Heart right ventricle (tissue), 16 donors: ENCODE data around the gene IFIT3. TPM values are rescaled to one million over a fixed set of nuclear protein-coding genes. Genes with fewer than 3 reads are reported as not detected.

Source experiments
- ATAC-seq, 8 donors: fragments of 200-7000 bp; cut with Tn5 transposase; one replicate each; pipeline ENCODE4 v1.9.1; 2020; ENCODE audit warnings: mild to moderate bottlenecking in 8 of 8, moderate library complexity in 8 of 8, moderate number of reproducible peaks in 1 of 8
- DNase-seq, 2 donors: peaks; one replicate each; pipeline ENCODE4 v3.0.0-alpha.2; 2020
- H3K27ac ChIP-seq, 10 donors: fragments of 200-600 bp; sonication (generic) in 2 of 10; one replicate each; pipeline versions ENCODE4 v1.5.0 to v1.8.0; 2020 to 2022; ENCODE audit warnings: mild to moderate bottlenecking in 3 of 10
- H3K27me3 ChIP-seq, 7 donors: fragments of 200-600 bp; one replicate each; pipeline ENCODE4 v1.8.0; 2021 to 2022; ENCODE audit warnings: mild to moderate bottlenecking in 2 of 7
- H3K36me3 ChIP-seq, 9 donors: fragments of 200-600 bp; sonication (generic) in 1 of 9; one replicate each; pipeline versions ENCODE4 v1.5.0 to v1.8.0; 2020 to 2022; ENCODE audit warnings: mild to moderate bottlenecking in 2 of 9
- H3K4me1 ChIP-seq, 9 donors: fragments of 200-600 bp; sonication (generic) in 1 of 9; one replicate each; pipeline versions ENCODE4 v1.5.0 to v1.8.0; 2020 to 2022; ENCODE audit warnings: mild to moderate bottlenecking in 4 of 9
- H3K4me3 ChIP-seq, 10 donors: fragments of 200-600 bp; sonication (generic) in 2 of 10; one replicate each; pipeline versions ENCODE4 v1.5.0 to v1.8.0; 2020 to 2022; ENCODE audit warnings: mild to moderate bottlenecking in 7 of 10, moderate library complexity in 2 of 10
- H3K9me3 ChIP-seq, 11 donors: fragments of 200-600 bp in 10 of 11; sonication (generic) in 2 of 11; one replicate each; pipeline versions ENCODE4 v1.5.0 to v1.8.0; 2013 to 2022; ENCODE audit warnings: mild to moderate bottlenecking in 2 of 11, control low read depth in 1 of 11, moderate library complexity in 1 of 11
- CTCF ChIP-seq, 9 donors: fragments of 200-600 bp; sonication (generic) in 2 of 9; IDR thresholded peaks; one replicate each; pipeline versions ENCODE4 v1.5.0 to v1.8.0; 2021 to 2022; ENCODE audit warnings: antibody characterized with exemption in 9 of 9, mild to moderate bottlenecking in 5 of 9, moderate library complexity in 1 of 9
- WGBS, 2 donors: extraction: QIAGEN DNeasy Blood & Tissue Kit; methylation state at CpG; one replicate each; pipeline ENCODE4 v1.1.7; 2013; ENCODE audit warnings: inconsistent platforms in 1 of 2; 5-methylcytosine and 5-hydroxymethylcytosine counted together
- intact Hi-C, 10 donors: fragments of 100-400 bp; cut with DNase I; formaldehyde crosslinking; loops; one replicate each; pipeline versions ENCODE4 v1.11.1 to v1.14.2; 2022
- polyA plus RNA-seq, 2 donors: library from polyadenylated mRNA; stranded (reverse); fragments of 200-250 nt; gene quantifications; one replicate each; pipeline ENCODE4 v1.2.3, GENCODE V29; 2013
- total RNA-seq, 10 donors: library from RNA; stranded (reverse); fragmentation: NEBNext Ultra II Directional in 3 of 10; extraction: Animal tissue kit (Norgen Biotek cat#: 25700) in 3 of 10; gene quantifications; one replicate each; pipeline versions ENCODE4 v1.2.1 to v1.2.4, GENCODE V29; 2021 to 2023
- donor health status: Arrhythmogenic right ventricular cardiomyopathy.
- donor health status: ischemic (EF 13 %, LVEDD 7.1; RV severe dilation, severe dysfunction).
- donor health status: healthy with polysubstance abuse.
- donor health status: DM: no; HTN: yes; CAD: no.
- donor health status: DM: no; HTN: no; CAD: no.
- donor health status: ischemic (EF 25% LVEDD 6.9; RV normal size, moderate dysfunction).
- donor health status: ischemic (EF 25% LVEDD 5.7; RV mildly dilated, moderate dysfunction).
- donor health status: healthy.
- donor health status: DM: yes; HTN: yes; CAD: no.
- donor health status: Ischemic cardiomyopathy.
- donor health status: ischemic (EF 35%, LVEDD 5.7; RV mildly dilated, moderate dysfunction).
- donor health status: nonischemic (EF 11% LVEDD 7.7; RV severe dilation, severe dysfunction).
- donor health status: DM: yes; HTN: yes; CAD: no.
- donor health status: PGD.
- donor health status: ischemic (EF 29% LVEDD 5.4; RV normal size, mild dysfunction).
- donor health status: nonischemic (EF 23%, LVEDD 6.1; RV moderate dilation, normal function).

The IFIT3 gene
- total and polyA plus RNA-seq, 12 donors = 4.7 to 102 (median 12.2) TPM

DNA sequence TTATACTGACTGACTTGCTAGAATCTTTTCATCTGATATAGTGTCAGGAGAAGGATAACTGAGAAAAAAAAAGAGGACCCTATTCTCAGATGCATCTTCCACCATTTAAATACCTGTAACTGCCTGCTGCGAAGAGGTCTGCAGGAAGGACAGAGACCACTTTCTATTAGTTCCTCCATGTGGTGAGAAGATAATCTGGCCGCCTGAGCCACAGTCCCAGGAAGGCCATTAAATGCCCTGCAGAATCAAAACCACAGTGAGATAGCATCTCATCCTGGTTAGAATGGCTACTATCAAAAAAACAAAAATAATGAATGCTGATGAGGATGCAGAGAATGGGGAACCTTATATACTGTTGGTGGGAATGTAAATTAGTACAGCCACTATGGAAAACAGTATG lies 30.2 kb downstream of the IFIT3 start:
- no peaks in the 10 kb centered on the region for H3K27me3 ChIP-seq
- H3K4me1 ChIP-seq = peaks cover 0 to 5% (median 0%) of the 10 kb centered on the region in 9 donors
- ATAC-seq (no peak), DNase-seq (no peak)
- H3K4me3 ChIP-seq = no peak overlapping the region
- no peaks in the 10 kb centered on the region for H3K36me3 ChIP-seq
- H3K9me3 ChIP-seq = peaks cover 0 to 7% (median 0%) of the 10 kb centered on the region in 11 donors
- 81 to 86% methylated on average over 2 of the region's 2 CpGs for WGBS, 2 donors
- no peak for TF ChIP-seq CTCF (IDR thresholded peaks at IDR 0.05)
- intact Hi-C loops = no loop called here
- no peak overlapping the region for H3K27ac ChIP-seq

DNA sequence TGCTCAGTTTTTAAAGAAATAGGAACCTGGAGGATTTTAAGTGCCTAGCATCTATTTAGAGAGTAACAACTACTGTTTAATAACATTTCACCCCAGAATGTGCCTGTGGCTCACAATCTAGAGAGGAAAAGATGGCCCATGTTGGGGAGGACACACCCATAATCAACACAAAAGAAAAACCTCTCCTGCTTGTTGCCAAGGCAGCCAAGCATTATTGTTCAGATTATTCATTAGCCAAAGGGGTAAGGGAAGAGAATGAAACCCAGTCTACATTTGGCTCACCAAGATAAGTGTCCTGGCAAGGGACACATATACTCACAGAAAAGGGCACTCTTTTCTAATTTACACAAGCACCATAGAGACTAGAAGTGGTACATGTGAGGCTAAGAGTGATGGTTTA lies 32.4 kb downstream of the IFIT3 start:
- no peak for TF ChIP-seq CTCF (IDR thresholded peaks at IDR 0.05)
- Histone ChIP-seq H3K27ac (no peak overlapping the region), H3K27me3 (no peaks in the 10 kb centered on the region), H3K36me3 (no peaks in the 10 kb centered on the region), H3K4me3 (no peak overlapping the region), H3K4me1 (peaks cover 0 to 18% (median 4%) of the 10 kb centered on the region in 9 donors), H3K9me3 (no peaks in the 10 kb centered on the region)
- intact Hi-C loops = no loop called here
- no peak for DNase-seq
- no peak for ATAC-seq

DNA sequence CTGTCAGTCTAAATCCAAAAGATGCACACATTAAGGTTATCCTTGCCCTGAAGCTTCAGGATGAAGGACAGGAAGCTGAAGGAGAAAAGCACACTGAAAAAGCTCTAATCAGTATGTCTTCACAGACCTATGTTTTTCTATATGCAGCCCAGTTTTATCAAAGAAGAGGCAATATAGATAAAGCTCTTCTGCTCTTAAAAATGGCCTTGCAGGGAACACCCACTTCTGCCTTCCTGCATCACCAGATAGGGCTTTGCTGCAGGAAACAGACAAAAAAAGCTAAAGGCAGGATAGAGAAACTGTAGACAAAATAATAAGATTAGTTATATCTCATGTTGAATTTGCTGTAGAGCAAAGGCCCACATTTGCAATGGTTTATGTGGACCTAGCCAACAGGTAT lies 35.1 kb downstream of the IFIT3 start:
- no peak for DNase-seq
- H3K9me3 ChIP-seq = no peaks in the 10 kb centered on the region
- H3K4me3 ChIP-seq = no peak overlapping the region
- peaks cover 0 to 22% (median 6%) of the 10 kb centered on the region in 9 donors for H3K4me1 ChIP-seq
- no peaks in the 10 kb centered on the region for H3K27me3 ChIP-seq
- no peak overlapping the region for H3K27ac ChIP-seq
- no peak for ATAC-seq
- TF ChIP-seq CTCF (IDR thresholded peaks at IDR 0.05) = no peak
- no peaks in the 10 kb centered on the region for H3K36me3 ChIP-seq
- intact Hi-C loops = no loop called here

GRCh38 chr10:89363729-89364442 lies 36.1 kb downstream of the IFIT3 start:
- no peaks in the 10 kb centered on the region for H3K36me3 ChIP-seq
- ATAC-seq = no peak
- H3K4me1 ChIP-seq = peaks cover 0 to 23% (median 8%) of the 10 kb centered on the region in 9 donors
- no peaks in the 10 kb centered on the region for H3K9me3 ChIP-seq
- intact Hi-C loops = no loop called here
- no peak overlapping the region for H3K4me3 ChIP-seq
- DNase-seq = no peak
- H3K27me3 ChIP-seq = no peaks in the 10 kb centered on the region
- H3K27ac ChIP-seq = no peak overlapping the region
- WGBS, 2 donors = 63 to 70% methylated on average over 6 of the region's 6 CpGs
- no peak for TF ChIP-seq CTCF (IDR thresholded peaks at IDR 0.05)
